PC-3 (cell line): ENCODE data around the gene SCN5A. TPM values are rescaled to one million over a fixed set of nuclear protein-coding genes. Genes with fewer than 3 reads are reported as not detected.

ENCODE experiments used
- ATAC-seq: fragments of 200-7000 bp; cut with Tn5 transposase; 2 replicates; pipeline ENCODE4 v1.9.1; 2020; ENCODE audit warnings: mild to moderate bottlenecking, moderate library complexity
- BruUV-seq: library from RNA; stranded (reverse); fragments of 400-500 nt; replicated peaks from 2 replicates; lab custom pipeline; 2021; lab: Mats Ljungman, UMichigan
- CTCF ChIA-PET: fragments of 300-600 bp; sonication (Branson Sonifier 250); formaldehyde crosslinking; loops from one replicate; lab custom pipeline; 2022; ENCODE audit warnings: antibody characterized with exemption; lab: Charles Lee
- POLR2A ChIA-PET: fragments of 300-600 bp; sonication (Branson Sonifier 250); formaldehyde crosslinking; loops from one replicate; lab custom pipeline; 2022; ENCODE audit warnings: antibody characterized with exemption; ENCODE audit not compliant: unreplicated experiment; lab: Charles Lee
- DNase-seq: peaks from one replicate; pipeline ENCODE4 v3.0.0-alpha.2; 2015
- H2AFZ ChIP-seq: fragments of 300-600 bp; sonication (generic); 2 replicates; pipeline ENCODE4 v1.6.0; 2016; ENCODE audit warnings: antibody characterized with exemption, low read length
- H3F3A ChIP-seq: fragments of 300-600 bp; sonication (generic); one replicate; pipeline ENCODE4 v1.6.0; 2017; ENCODE audit warnings: antibody characterized with exemption, low read length, control low read depth, mild to moderate bottlenecking; ENCODE audit not compliant: unreplicated experiment
- H3K27ac ChIP-seq: fragments of 300-600 bp; sonication (generic); 2 replicates; pipeline ENCODE4 v1.5.1; 2016; ENCODE audit warnings: mild to moderate bottlenecking, low read length
- H3K27me3 ChIP-seq: fragments of 300-600 bp; sonication (generic); 2 replicates; pipeline ENCODE4 v1.6.1; 2016; ENCODE audit warnings: low read length, mixed read lengths
- H3K36me3 ChIP-seq: fragments of 300-600 bp; sonication (generic); 2 replicates; pipeline ENCODE4 v1.6.1; 2016; ENCODE audit warnings: low read depth, mixed run types, low read length, mixed read lengths
- H3K4me1 ChIP-seq: fragments of 300-600 bp; sonication (generic); 2 replicates; pipeline ENCODE4 v1.5.1; 2016; ENCODE audit warnings: low read length; ENCODE audit not compliant: insufficient read depth
- H3K4me2 ChIP-seq: fragments of 300-600 bp; sonication (generic); 2 replicates; pipeline ENCODE4 v1.6.0; 2016; ENCODE audit warnings: low read length
- H3K4me3 ChIP-seq: fragments of 300-600 bp; sonication (generic); 2 replicates; pipeline ENCODE4 v1.5.1; 2016; ENCODE audit warnings: mild to moderate bottlenecking, low read length, mixed read lengths
- H3K79me2 ChIP-seq: fragments of 300-600 bp; sonication (generic); 2 replicates; pipeline ENCODE4 v1.6.1; 2017; ENCODE audit warnings: low read length, mixed read lengths
- H3K9ac ChIP-seq: fragments of 300-600 bp; sonication (generic); 2 replicates; pipeline ENCODE4 v1.6.0; 2016; ENCODE audit warnings: mild to moderate bottlenecking, low read length
- H3K9me2 ChIP-seq: fragments of 300-600 bp; sonication (generic); replicated peaks from 2 replicates; pipeline ENCODE4 v1.6.1; 2016; ENCODE audit warnings: mixed run types, low read length, mixed read lengths
- H3K9me3 ChIP-seq: fragments of 300-600 bp; sonication (generic); 2 replicates; pipeline ENCODE4 v1.6.1; 2016; ENCODE audit warnings: low read length, mixed read lengths
- H4K20me1 ChIP-seq: fragments of 300-600 bp; sonication (generic); 2 replicates; pipeline ENCODE4 v1.6.1; 2016; ENCODE audit warnings: low read length, mixed read lengths
- EZH2 ChIP-seq: fragments of 300-600 bp; sonication (generic); IDR thresholded peaks from one replicate; pipeline ENCODE4 v1.6.1; 2017; ENCODE audit warnings: antibody characterized with exemption, mild to moderate bottlenecking, low read length; ENCODE audit not compliant: unreplicated experiment
- EZH2phosphoT487 ChIP-seq: fragments of 300-600 bp; sonication (generic); IDR thresholded peaks from 2 replicates; pipeline ENCODE4 v1.6.1; 2018; ENCODE audit warnings: mild to moderate bottlenecking, antibody characterized with exemption, low read length, borderline replicate concordance
- intact Hi-C: fragments of 100-400 bp; cut with micrococcal nuclease; formaldehyde crosslinking; loops from 2 replicates; pipeline ENCODE4 v1.9.0; 2023
- total RNA-seq: library from RNA; depleted of rRNA; stranded (reverse); fragments of >200 nt; gene quantifications from 2 replicates; pipeline ENCODE4 v1.2.3, GENCODE V29; 2014
- TF ChIP-seq, protein P1 (sequence below): fragments of 300-600 bp; sonication (generic); conservative IDR thresholded peaks from 2 replicates; pipeline ENCODE4 v1.5.1; 2017; ENCODE audit warnings: antibody characterized with exemption, low read depth, mild to moderate bottlenecking, low read length

The SCN5A gene
- total RNA-seq, 1 experiment from 2014 or later = not detected

DNA sequence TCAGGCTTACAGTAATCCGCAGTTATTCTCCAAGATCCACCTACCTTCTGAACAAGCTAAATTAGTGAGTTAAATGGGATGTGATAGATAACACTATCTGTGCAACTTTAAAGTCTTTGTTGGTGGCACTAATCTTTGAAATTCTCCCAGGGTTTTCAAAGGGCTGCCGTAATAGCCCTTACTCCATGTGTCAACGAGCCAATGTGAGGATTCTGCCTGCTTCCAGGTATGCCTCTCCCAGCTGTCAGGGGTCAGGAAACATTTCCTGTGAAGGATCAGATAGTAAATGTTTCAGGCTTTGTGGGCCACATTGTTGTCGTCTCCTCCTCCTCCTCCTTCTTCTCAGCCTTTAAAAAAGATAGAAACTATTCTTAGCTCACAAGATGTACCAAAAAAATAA lies 20.2 kb upstream of the SCN5A start:
- TF ChIP-seq EZH2 (no peak), EZH2phosphoT487 (no peak)
- TF ChIP-seq, protein P1, sequence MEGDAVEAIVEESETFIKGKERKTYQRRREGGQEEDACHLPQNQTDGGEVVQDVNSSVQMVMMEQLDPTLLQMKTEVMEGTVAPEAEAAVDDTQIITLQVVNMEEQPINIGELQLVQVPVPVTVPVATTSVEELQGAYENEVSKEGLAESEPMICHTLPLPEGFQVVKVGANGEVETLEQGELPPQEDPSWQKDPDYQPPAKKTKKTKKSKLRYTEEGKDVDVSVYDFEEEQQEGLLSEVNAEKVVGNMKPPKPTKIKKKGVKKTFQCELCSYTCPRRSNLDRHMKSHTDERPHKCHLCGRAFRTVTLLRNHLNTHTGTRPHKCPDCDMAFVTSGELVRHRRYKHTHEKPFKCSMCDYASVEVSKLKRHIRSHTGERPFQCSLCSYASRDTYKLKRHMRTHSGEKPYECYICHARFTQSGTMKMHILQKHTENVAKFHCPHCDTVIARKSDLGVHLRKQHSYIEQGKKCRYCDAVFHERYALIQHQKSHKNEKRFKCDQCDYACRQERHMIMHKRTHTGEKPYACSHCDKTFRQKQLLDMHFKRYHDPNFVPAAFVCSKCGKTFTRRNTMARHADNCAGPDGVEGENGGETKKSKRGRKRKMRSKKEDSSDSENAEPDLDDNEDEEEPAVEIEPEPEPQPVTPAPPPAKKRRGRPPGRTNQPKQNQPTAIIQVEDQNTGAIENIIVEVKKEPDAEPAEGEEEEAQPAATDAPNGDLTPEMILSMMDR = no peak
- no peaks in the 10 kb centered on the region for H3K9me3 ChIP-seq
- H3K9me2 ChIP-seq = no peaks in the 10 kb centered on the region
- ChIA-PET POLR2A (interaction anchor here (0.6 kb wide), 1 partner anchor 173 kb away, joined by 3 read pairs; no protein-coding TSS in a partner anchor), CTCF (no interaction called here)
- H3K27ac ChIP-seq = no peak overlapping the region
- BruUV-seq = no TSS peak
- H3K4me3 ChIP-seq = no peak overlapping the region
- no peak for DNase-seq
- no peaks in the 10 kb centered on the region for H3K79me2 ChIP-seq
- ATAC-seq = no peak
- H3K9ac ChIP-seq = no peak overlapping the region
- no peak overlapping the region for H2AFZ ChIP-seq
- no peaks in the 10 kb centered on the region for H3K4me1 ChIP-seq
- H3K4me2 ChIP-seq = no peak overlapping the region
- H3K36me3 ChIP-seq = no peaks in the 10 kb centered on the region
- no peaks in the 10 kb centered on the region for H4K20me1 ChIP-seq
- H3K27me3 ChIP-seq = peaks cover 46% of the 10 kb centered on the region
- intact Hi-C loops = loop anchor here (10.0 kb wide), 1 partner anchor 325 kb away; the partner anchor contains the start of gene XYLB
- no peaks in the 10 kb centered on the region for H3F3A ChIP-seq

DNA sequence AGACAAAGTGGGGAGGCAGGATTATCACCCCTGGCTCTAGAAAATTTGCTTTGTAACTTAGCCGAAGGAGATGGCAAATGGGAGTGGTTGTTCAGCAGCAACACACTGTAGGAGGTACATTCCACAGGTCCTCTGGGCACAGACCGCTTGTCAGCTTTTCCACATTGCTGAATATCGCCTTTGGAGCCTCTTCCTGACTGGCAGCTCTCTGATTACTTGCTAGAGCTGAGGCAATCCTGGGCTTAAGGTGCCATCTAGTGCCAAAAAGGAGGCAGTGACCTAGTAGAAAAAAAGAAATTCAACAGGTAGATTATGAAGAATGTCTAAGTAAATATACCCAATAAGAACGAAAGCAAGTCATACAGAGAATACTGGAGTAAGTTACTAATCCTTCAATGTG lies 13.1 kb upstream of the SCN5A start:
- no TSS peak for BruUV-seq
- peak overlapping the region; percentile 44 for H3K4me2 ChIP-seq
- intact Hi-C loops = loop anchor here (1.0 to 10.0 kb wide), 3 partner anchors 141 to 318 kb away; partner anchors contain the start of genes EXOG and XYLB
- H3K4me3 ChIP-seq = no peak overlapping the region
- ATAC-seq = peak; percentile 97
- no peaks in the 10 kb centered on the region for H3K79me2 ChIP-seq
- TF ChIP-seq, protein P1 = peak; percentile 91
- TF ChIP-seq EZH2 (no peak), EZH2phosphoT487 (no peak)
- POLR2A ChIA-PET = no interaction called here
- H3K27ac ChIP-seq = no peak overlapping the region
- no peaks in the 10 kb centered on the region for H3K9me2 ChIP-seq
- H3K4me1 ChIP-seq = no peaks in the 10 kb centered on the region
- CTCF ChIA-PET = interaction anchor here (1.3 to 2.4 kb wide), 2 partner anchors 141 to 166 kb away, joined by 9 to 14 read pairs; partner anchors contain the start of gene EXOG
- H3K9ac ChIP-seq = no peak overlapping the region
- peaks cover 24% of the 10 kb centered on the region for H3K27me3 ChIP-seq
- peak overlapping the region; percentile 58; the same call in 1 of the 2 replicates for H2AFZ ChIP-seq
- no peaks in the 10 kb centered on the region for H3K9me3 ChIP-seq
- peak; percentile 84 for DNase-seq
- no peaks in the 10 kb centered on the region for H3F3A ChIP-seq
- H4K20me1 ChIP-seq = no peaks in the 10 kb centered on the region
- no peaks in the 10 kb centered on the region for H3K36me3 ChIP-seq

DNA sequence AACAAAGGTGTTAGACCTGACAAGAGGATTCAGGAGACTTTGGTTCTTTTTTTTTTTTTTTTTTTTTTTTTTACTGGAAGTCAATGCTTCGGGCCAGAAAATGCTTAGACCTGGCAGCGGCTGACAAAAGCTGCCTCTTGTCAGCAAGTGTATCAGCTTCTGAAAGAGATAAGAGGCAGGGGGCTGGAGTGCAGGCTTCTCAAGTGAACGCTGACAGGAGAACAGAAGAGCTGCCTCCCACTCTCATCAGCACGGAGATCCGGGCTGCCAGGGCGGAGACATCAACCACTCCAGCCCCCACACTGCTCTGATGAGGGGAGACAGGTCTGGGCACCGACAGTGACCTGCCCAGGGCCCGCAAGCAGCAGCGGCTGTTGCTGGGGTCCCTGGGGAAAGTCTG lies 9.4 kb upstream of the SCN5A start:
- Histone ChIP-seq H3K9me2 (no peaks in the 10 kb centered on the region), H3K9ac (no peak overlapping the region), H3K27ac (no peak overlapping the region), H3K27me3 (peaks cover 36% of the 10 kb centered on the region), H2AFZ (no peak overlapping the region), H4K20me1 (no peaks in the 10 kb centered on the region), H3K9me3 (no peaks in the 10 kb centered on the region), H3K4me2 (no peak overlapping the region), H3K36me3 (no peaks in the 10 kb centered on the region), H3F3A (no peaks in the 10 kb centered on the region), H3K4me1 (no peaks in the 10 kb centered on the region), H3K4me3 (no peak overlapping the region), H3K79me2 (no peaks in the 10 kb centered on the region)
- no TSS peak for BruUV-seq
- DNase-seq = no peak
- no peak for ATAC-seq
- intact Hi-C loops = no loop called here
- ChIA-PET CTCF (no interaction called here), POLR2A (no interaction called here)
- no peak for TF ChIP-seq EZH2
- TF ChIP-seq EZH2phosphoT487 = no peak
- TF ChIP-seq, protein P1 = no peak
